ENCODE data around the gene NCR2.

GRCh38 chr6:41306187-41306854, 29.1 kb upstream of the NCR2 start:
- no peak for TF ChIP-seq POLR2A (IDR thresholded peaks at IDR 0.05)
- no peak for TF ChIP-seq CTCF (IDR thresholded peaks at IDR 0.05)

Data from lower leg skin (tissue), 3 donors.